Measurements from ENCODE around the gene RCVRN. TPM values are rescaled to one million over a fixed set of nuclear protein-coding genes. Genes with fewer than 3 reads are reported as not detected.

Gene RCVRN
- total and polyA plus RNA-seq, 2 of the 8 experiments (the other 6 are each of a cell fraction or from before 2014, with no cell fraction given): not detected

DNA sequence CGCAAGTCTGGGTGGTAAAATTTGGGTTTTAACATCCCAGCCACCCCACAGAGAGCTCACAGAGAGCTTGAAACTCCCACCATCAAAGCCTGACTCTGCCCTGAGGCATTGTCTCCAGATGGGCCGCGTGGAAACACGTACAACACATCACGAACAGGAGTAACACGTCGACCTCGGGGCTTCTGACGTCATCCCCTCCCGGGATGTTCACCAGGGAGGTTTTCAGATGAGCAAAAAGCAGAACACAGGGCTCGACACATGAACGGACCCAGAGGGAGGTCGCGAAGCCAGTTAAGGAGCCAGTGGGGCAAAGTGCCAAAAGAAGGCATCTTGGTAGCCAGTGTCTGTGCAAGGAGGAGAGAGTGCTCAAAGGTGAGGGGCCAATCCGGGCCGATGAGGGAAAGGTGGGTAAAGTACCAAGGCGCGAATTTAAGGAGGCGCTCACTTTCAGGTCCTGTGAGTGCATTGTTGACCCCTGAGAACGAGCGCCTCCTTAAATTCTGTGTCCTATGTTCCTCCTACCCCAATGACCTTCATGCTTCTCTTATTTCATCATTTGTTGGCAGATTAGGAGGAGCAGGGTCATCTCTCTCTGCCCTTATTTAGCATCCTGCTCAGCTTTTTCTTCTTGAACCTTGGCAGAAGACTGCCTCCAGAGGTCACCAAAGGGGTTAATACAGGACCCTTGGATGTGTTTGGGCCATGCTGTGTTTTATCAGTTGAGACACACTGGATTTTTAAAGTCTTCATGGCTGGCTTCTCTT is 5.6 kb downstream of the RCVRN start:
- Histone ChIP-seq H3K79me1 (ENCODE audit: low read depth, low read length) (no peaks in the 10 kb centered on the region), H2BK15ac (ENCODE audit: low read length) (0 out of 2 replicates have a peak overlapping the region, but pooled peaks have one; percentile 37), H2BK5ac (ENCODE audit: low read depth, low read length) (no peak overlapping the region), H3K27ac (ENCODE audit: low read depth, low read length) (no peak overlapping the region), H4K8ac (ENCODE audit: extremely low read depth, insufficient read depth, low read length) (no peak overlapping the region), H3K23ac (ENCODE audit: insufficient read length) (no peak overlapping the region), H3K36me3 (ENCODE audit: control insufficient read depth in 2 of 4, insufficient read depth in 4 of 4, low read length in 3 of 4) (no peaks in the 10 kb centered on the region), H3K18ac (ENCODE audit: extremely low read depth, low read length) (no peak overlapping the region), H4K20me1 (replicated peaks in 1 of 2; ENCODE audit: control insufficient read depth in 1 of 2, insufficient read depth in 2 of 2, low read length in 2 of 2) (no peaks in the 10 kb centered on the region), H3K4me2 (ENCODE audit: insufficient read depth in 1 of 2, low read depth in 2 of 2, low read length in 2 of 2) (no peak overlapping the region), H3K27me3 (replicated peaks in 1 of 4; ENCODE audit: control insufficient read depth in 3 of 4, extremely low read depth in 1 of 4, insufficient read depth in 3 of 4, low read length in 3 of 4) (no peaks in the 10 kb centered on the region), H2AK5ac (ENCODE audit: low read depth, low read length) (no peak overlapping the region), H3K79me2 (ENCODE audit: control insufficient read depth in 1 of 2, insufficient read depth in 2 of 2, low read length in 2 of 2) (no peaks in the 10 kb centered on the region), H3K56ac (replicated peaks; ENCODE audit: insufficient read length, low read depth, low read length) (no peak overlapping the region), H2BK12ac (ENCODE audit: low read depth, low read length) (no peak overlapping the region), H2BK20ac (ENCODE audit: low read length) (no peak overlapping the region), H3K23me2 (ENCODE audit: low read depth, low read length) (no peaks in the 10 kb centered on the region), H4K91ac (replicated peaks; ENCODE audit: insufficient read length, low read length) (no peak overlapping the region), H3K4me1 (replicated peaks in 1 of 4; ENCODE audit: control insufficient read depth in 3 of 4, insufficient read depth in 4 of 4, low read length in 3 of 4) (no peaks in the 10 kb centered on the region), H2BK120ac (replicated peaks; ENCODE audit: low read depth, low read length) (no peak overlapping the region), H3K9ac (replicated peaks in 1 of 4; ENCODE audit: extremely low read depth in 1 of 4, low read depth in 3 of 4, low read length in 3 of 4) (no peak overlapping the region), H3K9me3 (ENCODE audit: insufficient read depth in 2 of 2, low read depth in 1 of 2, low read length in 1 of 2) (no peaks in the 10 kb centered on the region), H3K4ac (replicated peaks; ENCODE audit: insufficient read length, low read depth, low read length) (no peak overlapping the region), H2AFZ (ENCODE audit: low read length) (no peak overlapping the region; the same call in 1 of the 2 replicates), H3K4me3 (ENCODE audit: extremely low read depth in 1 of 4, insufficient read depth in 2 of 4, low read depth in 3 of 4, low read length in 4 of 4) (no peak overlapping the region), H3K14ac (ENCODE audit: insufficient read length) (no peak overlapping the region), H4K5ac (ENCODE audit: insufficient read length, low read depth, low read length) (no peak overlapping the region)
- DNase-seq (ENCODE audit: low read depth in 1 of 2, low spot score in 2 of 2) (no peak), FAIRE-seq (no peak)
- TF ChIP-seq SRF (IDR thresholded peaks at IDR 0.05; ENCODE audit: low read depth, low read length) (0 out of 2 replicates have a peak, but pooled peaks have one; percentile 10), HDAC2 (IDR thresholded peaks at IDR 0.05; ENCODE audit: borderline replicate concordance in 1 of 2, low read depth in 2 of 2, low read length in 2 of 2) (no peak)
- ChIA-PET CTCF (ENCODE audit: partially characterized antibody) (interaction anchor here (0.6 to 10.8 kb wide), 3 partner anchors 8 to 350 kb away, joined by 3 to 101 read pairs (median 3); no protein-coding TSS in a partner anchor), POLR2A (ENCODE audit: partially characterized antibody) (no interaction called here)
- whole genome bisulfite sequencing, 2 experiments (ENCODE audit: extremely low coverage in 1 of 2, insufficient coverage in 1 of 2, insufficient read length in 1 of 2, insufficient replicate concordance in 2 of 2, low coverage in 1 of 2, low lambda C conversion rate in 2 of 2, missing lambda C conversion rate in 1 of 2): 95% methylated on average over 21 of the region's 21 CpGs; no CpG with 5 or more reads in 1 of the 2 experiments

Data from H1 (cell line).